Stomach (tissue), 9 donors: ENCODE results near the gene RIOX2. TPM values are rescaled to one million over a fixed set of nuclear protein-coding genes. Genes with fewer than 3 reads are reported as not detected.

Experiments
- DNase-seq, 2 donors: peaks; one replicate each; pipeline versions ENCODE4 v3.0.0 to v3.0.0-alpha.2; 2013 to 2019
- H3K27ac ChIP-seq, 5 donors: fragments of 200-600 bp in 4 of 5; sonication (generic) in 4 of 5; one replicate each; pipeline ENCODE4 v1.5.1; 2013 to 2019; ENCODE audit warnings: mild to moderate bottlenecking in 1 of 5, moderate library complexity in 1 of 5
- H3K27me3 ChIP-seq, 3 donors: fragments of 200-600 bp; sonication (generic); one replicate each; pipeline ENCODE4 v1.5.1; 2017 to 2019; ENCODE audit warnings: mixed run types in 1 of 3
- H3K36me3 ChIP-seq, 4 donors: fragments of 200-600 bp; sonication (generic); 1 replicate in 3 of 4; 2 replicates in 1 of 4; pipeline ENCODE4 v1.5.1; 2016 to 2019
- H3K4me1 ChIP-seq, 4 donors: fragments of 200-600 bp; sonication (generic); one replicate each; pipeline ENCODE4 v1.5.1; 2016 to 2019
- H3K4me3 ChIP-seq, 4 donors: fragments of 200-600 bp; sonication (generic) in 3 of 4; one replicate each; pipeline ENCODE4 v1.5.1; 2016 to 2019; ENCODE audit warnings: mild to moderate bottlenecking in 1 of 4
- H3K9me3 ChIP-seq, 4 donors: fragments of 200-600 bp; sonication (generic); one replicate each; pipeline ENCODE4 v1.5.1; 2016 to 2019
- EP300 ChIP-seq: sonication (generic); formaldehyde crosslinking; IDR thresholded peaks from one replicate; pipeline ENCODE4 v1.6.1; 2017; ENCODE audit warnings: antibody characterized with exemption
- POLR2A ChIP-seq, 4 donors: fragments of 450-650 bp; IDR thresholded peaks; one replicate each; pipeline ENCODE4 v1.6.1; 2016; ENCODE audit warnings: antibody characterized with exemption in 4 of 4, control low read depth in 2 of 4, mild to moderate bottlenecking in 1 of 4, moderate library complexity in 1 of 4
- POLR2AphosphoS5 ChIP-seq, 3 donors: sonication (generic); formaldehyde crosslinking; IDR thresholded peaks; one replicate each; pipeline ENCODE4 v1.6.1; 2016; ENCODE audit warnings: antibody characterized with exemption in 3 of 3
- WGBS, 5 donors: extraction: QIAGEN DNeasy Blood & Tissue Kit in 3 of 5; methylation state at CpG; one replicate each; pipeline versions ENCODE4 v1.1.5 to v1.1.7; 2013 to 2018; 5-methylcytosine and 5-hydroxymethylcytosine counted together
- intact Hi-C: fragments of 100-400 bp; cut with DNase I; formaldehyde crosslinking; loops from one replicate; pipeline ENCODE4 v1.15.1; 2023; ENCODE audit warnings: low total_unique reads
- polyA plus RNA-seq, 3 donors: library from polyadenylated mRNA; stranded (reverse); fragments of 200-250 nt; gene quantifications; one replicate each; pipeline ENCODE4 v1.2.3, GENCODE V29; 2013
- total RNA-seq, 5 donors: library from RNA; depleted of rRNA; stranded (reverse); fragments of >200 nt; gene quantifications; one replicate each; pipeline versions ENCODE4 v1.1.0 to v1.2.3, GENCODE V29; 2014 to 2016
- TF ChIP-seq, protein P1 (sequence below), 7 experiments: fragments of 450-650 bp in 4 of 7; fragments of 200-600 bp in 3 of 7; sonication (generic) in 3 of 7; IDR thresholded peaks; one replicate each; pipeline ENCODE4 v1.5.1; 2016 to 2019; ENCODE audit warnings: antibody characterized with exemption in 7 of 7, control low read depth in 2 of 7, mild to moderate bottlenecking in 1 of 7
- donor health status: healthy with polysubstance abuse.
- donor health status: Bipolar disorder and iron deficiency.
- donor health status: healthy.

The RIOX2 gene
- total and polyA plus RNA-seq, 8 donors, result 0.58 to 28.1 (median 17.0) TPM

DNA sequence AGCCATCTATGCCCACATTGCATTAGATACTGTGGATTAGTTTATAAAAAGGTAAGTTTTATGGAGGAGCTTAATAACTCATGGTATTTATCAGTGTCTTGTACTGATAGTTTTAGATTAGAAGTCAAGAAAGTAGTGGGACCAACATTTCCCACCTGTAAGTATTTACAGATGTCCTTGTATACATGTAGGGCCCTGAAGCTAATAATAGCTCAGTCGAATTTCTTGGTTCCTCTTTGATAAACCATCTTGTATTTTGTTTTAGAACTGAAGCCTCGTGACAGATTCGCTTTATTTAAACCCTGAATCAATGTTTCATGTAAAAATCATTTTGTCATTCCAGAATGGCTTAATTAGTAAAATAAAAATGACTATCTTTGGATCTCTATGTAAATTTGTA is 77.0 kb downstream of the RIOX2 start:
- Histone ChIP-seq H3K4me3 (no peak overlapping the region), H3K27me3 (no peaks in the 10 kb centered on the region), H3K36me3 (peaks cover 0 to 64% (median 46%) of the 10 kb centered on the region in 4 donors), H3K27ac (no peak overlapping the region), H3K4me1 (no peaks in the 10 kb centered on the region), H3K9me3 (no peaks in the 10 kb centered on the region)
- DNase-seq, result no peak
- TF ChIP-seq POLR2A (IDR thresholded peaks at IDR 0.05) (no peak), POLR2AphosphoS5 (IDR thresholded peaks at IDR 0.05) (no peak)
- intact Hi-C loops, result no loop called here
- 86 to 94% (median 92%) methylated on average over 3 of the region's 3 CpGs for WGBS, 5 donors

DNA sequence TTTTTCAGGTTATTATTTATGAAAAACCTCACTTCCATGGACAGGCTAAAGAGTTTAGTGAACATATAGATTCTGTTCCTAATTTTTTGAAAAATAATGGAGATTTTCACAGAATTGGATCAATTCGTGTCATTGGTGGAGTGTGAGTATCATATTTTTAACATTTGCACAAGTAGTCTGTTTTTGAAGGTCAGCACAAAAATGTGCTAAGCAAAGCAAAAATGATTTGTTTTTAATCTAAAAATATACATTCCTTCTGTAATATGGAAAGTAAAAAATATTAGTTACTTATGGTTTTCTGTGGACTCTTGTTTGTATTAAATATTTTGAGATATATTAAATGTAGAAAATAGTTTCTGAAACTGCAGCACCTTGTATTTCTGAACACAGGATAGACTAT is 79.4 kb downstream of the RIOX2 start:
- DNase-seq, result no peak
- H3K4me3 ChIP-seq, result no peak overlapping the region
- no peaks in the 10 kb centered on the region for H3K9me3 ChIP-seq
- no peaks in the 10 kb centered on the region for H3K27me3 ChIP-seq
- H3K27ac ChIP-seq, result no peak overlapping the region
- intact Hi-C loops, result no loop called here
- WGBS, 5 donors, result 72 to 97% (median 93%) methylated on average over 1 of the region's 1 CpG
- H3K4me1 ChIP-seq, result no peaks in the 10 kb centered on the region
- TF ChIP-seq POLR2A (IDR thresholded peaks at IDR 0.05), result no peak
- no peak for TF ChIP-seq EP300
- TF ChIP-seq, protein P1, sequence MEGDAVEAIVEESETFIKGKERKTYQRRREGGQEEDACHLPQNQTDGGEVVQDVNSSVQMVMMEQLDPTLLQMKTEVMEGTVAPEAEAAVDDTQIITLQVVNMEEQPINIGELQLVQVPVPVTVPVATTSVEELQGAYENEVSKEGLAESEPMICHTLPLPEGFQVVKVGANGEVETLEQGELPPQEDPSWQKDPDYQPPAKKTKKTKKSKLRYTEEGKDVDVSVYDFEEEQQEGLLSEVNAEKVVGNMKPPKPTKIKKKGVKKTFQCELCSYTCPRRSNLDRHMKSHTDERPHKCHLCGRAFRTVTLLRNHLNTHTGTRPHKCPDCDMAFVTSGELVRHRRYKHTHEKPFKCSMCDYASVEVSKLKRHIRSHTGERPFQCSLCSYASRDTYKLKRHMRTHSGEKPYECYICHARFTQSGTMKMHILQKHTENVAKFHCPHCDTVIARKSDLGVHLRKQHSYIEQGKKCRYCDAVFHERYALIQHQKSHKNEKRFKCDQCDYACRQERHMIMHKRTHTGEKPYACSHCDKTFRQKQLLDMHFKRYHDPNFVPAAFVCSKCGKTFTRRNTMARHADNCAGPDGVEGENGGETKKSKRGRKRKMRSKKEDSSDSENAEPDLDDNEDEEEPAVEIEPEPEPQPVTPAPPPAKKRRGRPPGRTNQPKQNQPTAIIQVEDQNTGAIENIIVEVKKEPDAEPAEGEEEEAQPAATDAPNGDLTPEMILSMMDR (IDR thresholded peaks at IDR 0.05), result no peak
- TF ChIP-seq POLR2AphosphoS5 (IDR thresholded peaks at IDR 0.05), result no peak
- peaks cover 0 to 70% (median 56%) of the 10 kb centered on the region in 4 donors for H3K36me3 ChIP-seq

Other genes starting within 250 kb of the RIOX2 start
- gene ARL6, start 207.7 kb downstream of the RIOX2 start, total RNA-seq, result 10 to 100 TPM in 1 of 5 donors, 1 to 10 TPM in 2, under 1 TPM in 2; 0.58 to 19.1 (median 1.8) TPM
- gene ARL6, start 207.7 kb downstream of the RIOX2 start, polyA plus RNA-seq, result 1 to 10 TPM; 2.0 to 3.8 (median 3.2) TPM
- gene CRYBG3, start 150.4 kb downstream of the RIOX2 start, total RNA-seq, result 10 to 100 TPM; 18.2 to 57.6 (median 47.3) TPM
- 10 to 100 TPM in 1 of 3 donors, 1 to 10 TPM in 2; 5.7 to 10.2 (median 8.3) TPM for gene CRYBG3, start 150.4 kb downstream of the RIOX2 start, polyA plus RNA-seq
- gene GABRR3, start 62.9 kb upstream of the RIOX2 start, total RNA-seq, result not detected
- gene GABRR3, start 62.9 kb upstream of the RIOX2 start, polyA plus RNA-seq, result not detected
- gene OR5AC2, start 114.7 kb upstream of the RIOX2 start, total RNA-seq, result not detected
- gene OR5AC2, start 114.7 kb upstream of the RIOX2 start, polyA plus RNA-seq, result not detected
- gene OR5H1, start 158.3 kb upstream of the RIOX2 start, total RNA-seq, result not detected
- gene OR5H1, start 158.3 kb upstream of the RIOX2 start, polyA plus RNA-seq, result not detected
- gene OR5H14, start 175.0 kb upstream of the RIOX2 start, total RNA-seq, result not detected
- not detected for gene OR5H14, start 175.0 kb upstream of the RIOX2 start, polyA plus RNA-seq
- not detected for gene OR5H15, start 194.3 kb upstream of the RIOX2 start, total RNA-seq
- not detected for gene OR5H15, start 194.3 kb upstream of the RIOX2 start, polyA plus RNA-seq